ENCODE results near the gene CTNNB1. TPM values are rescaled to one million over a fixed set of nuclear protein-coding genes. Genes with fewer than 3 reads are reported as not detected.

CTNNB1 gene
- total RNA-seq (100 to 1,000 TPM; 212 to 265 TPM), polyA plus RNA-seq (10 to 100 TPM; 63.3 to 89.1 TPM)

DNA sequence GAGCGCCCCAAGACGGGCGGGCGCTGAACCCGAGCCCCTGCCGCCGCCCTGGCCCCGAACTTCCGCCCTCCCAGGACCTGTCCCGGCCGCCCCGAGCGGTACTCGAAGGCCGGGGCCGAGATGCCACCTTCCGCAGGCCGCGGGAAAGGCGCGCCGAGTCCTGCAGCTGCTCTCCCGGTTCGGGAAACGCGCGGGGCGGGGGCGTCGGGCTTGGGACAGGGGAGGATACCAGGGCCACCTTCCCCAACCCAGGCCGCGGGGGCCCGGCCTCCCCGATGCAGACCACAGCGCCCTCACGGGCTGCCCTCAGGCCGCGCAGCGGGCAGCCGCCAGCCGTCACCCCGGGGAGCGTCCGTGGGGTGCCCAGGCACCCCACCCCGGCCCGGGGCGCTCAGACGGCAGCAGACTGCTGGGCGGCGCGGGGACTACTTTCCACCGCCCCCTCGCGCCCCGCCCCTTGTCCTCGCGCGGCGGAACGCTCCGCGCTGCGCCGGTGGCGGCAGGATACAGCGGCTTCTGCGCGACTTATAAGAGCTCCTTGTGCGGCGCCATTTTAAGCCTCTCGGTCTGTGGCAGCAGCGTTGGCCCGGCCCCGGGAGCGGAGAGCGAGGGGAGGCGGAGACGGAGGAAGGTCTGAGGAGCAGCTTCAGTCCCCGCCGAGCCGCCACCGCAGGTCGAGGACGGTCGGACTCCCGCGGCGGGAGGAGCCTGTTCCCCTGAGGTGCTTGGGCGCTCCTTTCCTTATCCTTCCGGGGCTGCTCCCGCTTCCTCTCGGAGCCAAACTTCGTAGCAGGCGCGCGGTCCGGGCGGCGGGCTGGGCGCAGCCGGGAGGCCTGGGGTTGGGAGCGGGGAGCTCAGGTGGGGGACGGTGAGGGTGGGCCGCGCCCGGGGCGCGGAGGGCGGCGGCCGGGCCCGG lies at the start of gene CTNNB1:
Gene CTNNB1, plus strand, starts transcription at position 556 of the 916 bp plus-strand sequence. CDS start 24,564 bp downstream, outside the sequence.
- Histone ChIP-seq H3K4me1 (ENCODE audit: control insufficient read depth in 4 of 4, insufficient read depth in 4 of 4, low read length in 3 of 4) (peaks cover 2 to 33% (median 23%) of the 10 kb centered on the region in 4 donors), H3K27ac (ENCODE audit: low read depth in 1 of 2, low read length in 2 of 2) (peak within 1 kb of the TSS; percentile 88 to 97), H3K9ac (ENCODE audit: low read depth in 1 of 2, low read length in 2 of 2) (peak within 1 kb of the TSS; percentile 90 to 97), H3K9me3 (ENCODE audit: control insufficient read depth in 4 of 4, low read length in 3 of 4) (no peaks in the 10 kb centered on the region), H3K4me3 (ENCODE audit: low read depth in 1 of 3, low read length in 3 of 3) (peak within 1 kb of the TSS; percentile 86 to 97 (median 95)), H3K27me3 (ENCODE audit: control insufficient read depth in 4 of 4, insufficient read depth in 4 of 4, low read length in 3 of 4) (no peaks in the 10 kb centered on the region), H3K36me3 (ENCODE audit: control insufficient read depth in 4 of 4, insufficient read depth in 3 of 4, low read depth in 1 of 4, low read length in 3 of 4) (no peaks in the 10 kb centered on the region)
- no peak for TF ChIP-seq FOXA2 (IDR thresholded peaks at IDR 0.05)
- peak; percentile 44 to 53 for TF ChIP-seq RAD21 (IDR thresholded peaks at IDR 0.05)
- TF ChIP-seq, protein P1, sequence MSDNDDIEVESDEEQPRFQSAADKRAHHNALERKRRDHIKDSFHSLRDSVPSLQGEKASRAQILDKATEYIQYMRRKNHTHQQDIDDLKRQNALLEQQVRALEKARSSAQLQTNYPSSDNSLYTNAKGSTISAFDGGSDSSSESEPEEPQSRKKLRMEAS (IDR thresholded peaks at IDR 0.05): no peak
- TF ChIP-seq NR2F2 (IDR thresholded peaks at IDR 0.05): no peak
- no peak for TF ChIP-seq FOXA1 (IDR thresholded peaks at IDR 0.05)
- TF ChIP-seq TAF1 (conservative IDR thresholded peaks at IDR 0.05): peak; percentile 97
- peak in 1 of 2 donors; percentile 12 for TF ChIP-seq GABPA (IDR thresholded peaks at IDR 0.05 in 1 of 2, conservative IDR thresholded peaks at IDR 0.05 in 1 of 2)
- TF ChIP-seq YY1 (IDR thresholded peaks at IDR 0.05): peak; percentile 98
- TF ChIP-seq, protein P2, sequence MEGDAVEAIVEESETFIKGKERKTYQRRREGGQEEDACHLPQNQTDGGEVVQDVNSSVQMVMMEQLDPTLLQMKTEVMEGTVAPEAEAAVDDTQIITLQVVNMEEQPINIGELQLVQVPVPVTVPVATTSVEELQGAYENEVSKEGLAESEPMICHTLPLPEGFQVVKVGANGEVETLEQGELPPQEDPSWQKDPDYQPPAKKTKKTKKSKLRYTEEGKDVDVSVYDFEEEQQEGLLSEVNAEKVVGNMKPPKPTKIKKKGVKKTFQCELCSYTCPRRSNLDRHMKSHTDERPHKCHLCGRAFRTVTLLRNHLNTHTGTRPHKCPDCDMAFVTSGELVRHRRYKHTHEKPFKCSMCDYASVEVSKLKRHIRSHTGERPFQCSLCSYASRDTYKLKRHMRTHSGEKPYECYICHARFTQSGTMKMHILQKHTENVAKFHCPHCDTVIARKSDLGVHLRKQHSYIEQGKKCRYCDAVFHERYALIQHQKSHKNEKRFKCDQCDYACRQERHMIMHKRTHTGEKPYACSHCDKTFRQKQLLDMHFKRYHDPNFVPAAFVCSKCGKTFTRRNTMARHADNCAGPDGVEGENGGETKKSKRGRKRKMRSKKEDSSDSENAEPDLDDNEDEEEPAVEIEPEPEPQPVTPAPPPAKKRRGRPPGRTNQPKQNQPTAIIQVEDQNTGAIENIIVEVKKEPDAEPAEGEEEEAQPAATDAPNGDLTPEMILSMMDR (IDR thresholded peaks at IDR 0.05; ENCODE audit: low read depth, low read length, missing input control): no peak
- TF ChIP-seq, protein P3, sequence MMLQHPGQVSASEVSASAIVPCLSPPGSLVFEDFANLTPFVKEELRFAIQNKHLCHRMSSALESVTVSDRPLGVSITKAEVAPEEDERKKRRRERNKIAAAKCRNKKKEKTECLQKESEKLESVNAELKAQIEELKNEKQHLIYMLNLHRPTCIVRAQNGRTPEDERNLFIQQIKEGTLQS (IDR thresholded peaks at IDR 0.05): no peak
- TF ChIP-seq, protein P4, sequence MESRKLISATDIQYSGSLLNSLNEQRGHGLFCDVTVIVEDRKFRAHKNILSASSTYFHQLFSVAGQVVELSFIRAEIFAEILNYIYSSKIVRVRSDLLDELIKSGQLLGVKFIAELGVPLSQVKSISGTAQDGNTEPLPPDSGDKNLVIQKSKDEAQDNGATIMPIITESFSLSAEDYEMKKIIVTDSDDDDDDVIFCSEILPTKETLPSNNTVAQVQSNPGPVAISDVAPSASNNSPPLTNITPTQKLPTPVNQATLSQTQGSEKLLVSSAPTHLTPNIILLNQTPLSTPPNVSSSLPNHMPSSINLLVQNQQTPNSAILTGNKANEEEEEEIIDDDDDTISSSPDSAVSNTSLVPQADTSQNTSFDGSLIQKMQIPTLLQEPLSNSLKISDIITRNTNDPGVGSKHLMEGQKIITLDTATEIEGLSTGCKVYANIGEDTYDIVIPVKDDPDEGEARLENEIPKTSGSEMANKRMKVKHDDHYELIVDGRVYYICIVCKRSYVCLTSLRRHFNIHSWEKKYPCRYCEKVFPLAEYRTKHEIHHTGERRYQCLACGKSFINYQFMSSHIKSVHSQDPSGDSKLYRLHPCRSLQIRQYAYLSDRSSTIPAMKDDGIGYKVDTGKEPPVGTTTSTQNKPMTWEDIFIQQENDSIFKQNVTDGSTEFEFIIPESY (IDR thresholded peaks at IDR 0.05): no peak
- TF ChIP-seq HNF4A (conservative IDR thresholded peaks at IDR 0.05): peak in 1 of 2 donors; percentile 42
- no peak for TF ChIP-seq JUND (IDR thresholded peaks at IDR 0.05)
- TF ChIP-seq, protein P5, sequence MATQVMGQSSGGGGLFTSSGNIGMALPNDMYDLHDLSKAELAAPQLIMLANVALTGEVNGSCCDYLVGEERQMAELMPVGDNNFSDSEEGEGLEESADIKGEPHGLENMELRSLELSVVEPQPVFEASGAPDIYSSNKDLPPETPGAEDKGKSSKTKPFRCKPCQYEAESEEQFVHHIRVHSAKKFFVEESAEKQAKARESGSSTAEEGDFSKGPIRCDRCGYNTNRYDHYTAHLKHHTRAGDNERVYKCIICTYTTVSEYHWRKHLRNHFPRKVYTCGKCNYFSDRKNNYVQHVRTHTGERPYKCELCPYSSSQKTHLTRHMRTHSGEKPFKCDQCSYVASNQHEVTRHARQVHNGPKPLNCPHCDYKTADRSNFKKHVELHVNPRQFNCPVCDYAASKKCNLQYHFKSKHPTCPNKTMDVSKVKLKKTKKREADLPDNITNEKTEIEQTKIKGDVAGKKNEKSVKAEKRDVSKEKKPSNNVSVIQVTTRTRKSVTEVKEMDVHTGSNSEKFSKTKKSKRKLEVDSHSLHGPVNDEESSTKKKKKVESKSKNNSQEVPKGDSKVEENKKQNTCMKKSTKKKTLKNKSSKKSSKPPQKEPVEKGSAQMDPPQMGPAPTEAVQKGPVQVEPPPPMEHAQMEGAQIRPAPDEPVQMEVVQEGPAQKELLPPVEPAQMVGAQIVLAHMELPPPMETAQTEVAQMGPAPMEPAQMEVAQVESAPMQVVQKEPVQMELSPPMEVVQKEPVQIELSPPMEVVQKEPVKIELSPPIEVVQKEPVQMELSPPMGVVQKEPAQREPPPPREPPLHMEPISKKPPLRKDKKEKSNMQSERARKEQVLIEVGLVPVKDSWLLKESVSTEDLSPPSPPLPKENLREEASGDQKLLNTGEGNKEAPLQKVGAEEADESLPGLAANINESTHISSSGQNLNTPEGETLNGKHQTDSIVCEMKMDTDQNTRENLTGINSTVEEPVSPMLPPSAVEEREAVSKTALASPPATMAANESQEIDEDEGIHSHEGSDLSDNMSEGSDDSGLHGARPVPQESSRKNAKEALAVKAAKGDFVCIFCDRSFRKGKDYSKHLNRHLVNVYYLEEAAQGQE (IDR thresholded peaks at IDR 0.05): peak; percentile 94
- peak; percentile 29 for TF ChIP-seq HNF4G (IDR thresholded peaks at IDR 0.05)
- TF ChIP-seq SP1 (IDR thresholded peaks at IDR 0.05): peak; percentile 65
- peak; percentile 53 to 72 for TF ChIP-seq EGR1 (IDR thresholded peaks at IDR 0.05; ENCODE audit: low read depth in 2 of 2)
- TF ChIP-seq RXRA (IDR thresholded peaks at IDR 0.05): peak; percentile 13 to 39
- peak; percentile 93 for DNase-seq (ENCODE audit: low spot score)
- under 1% methylated on average over 112 of the region's 112 CpGs for WGBS
